ENCODE data around the gene TBC1D22A. TPM values are rescaled to one million over a fixed set of nuclear protein-coding genes. Genes with fewer than 3 reads are reported as not detected.

The TBC1D22A gene
- polyA plus RNA-seq, 1 donor from 2014 or later = 9.3 TPM

DNA sequence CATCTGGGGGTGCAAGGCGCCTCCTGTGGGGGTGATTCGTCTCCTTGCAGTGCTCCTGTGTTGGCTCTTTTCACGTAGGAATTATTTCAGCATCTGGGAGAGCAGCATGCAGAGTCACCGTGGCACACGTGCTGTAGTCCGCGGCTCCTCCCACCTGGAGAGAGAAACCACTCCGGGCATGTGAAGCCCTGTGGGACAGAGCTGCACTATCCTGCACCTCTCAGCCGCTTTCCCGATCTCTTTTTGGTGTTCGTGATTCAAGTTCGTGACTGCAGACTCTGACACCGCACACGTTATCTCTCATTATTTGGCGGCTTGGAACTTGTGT, 394.6 kb downstream of the TBC1D22A start:
- Histone ChIP-seq H3K9me3 (ENCODE audit: low read length) (no peaks in the 10 kb centered on the region), H3K9me2 (ENCODE audit: insufficient read depth, low read length) (no peaks in the 10 kb centered on the region), H2AFZ (ENCODE audit: low read depth, low read length) (no peak overlapping the region), H3K9ac (ENCODE audit: low read length) (no peak overlapping the region), H3F3A (ENCODE audit: insufficient read depth, low read length, poor library complexity, severe bottlenecking) (no peaks in the 10 kb centered on the region), H3K4me3 (ENCODE audit: low read length) (no peak overlapping the region), H3K27me3 (ENCODE audit: insufficient read depth, low read depth, low read length) (no peaks in the 10 kb centered on the region), H3K36me3 (ENCODE audit: insufficient read depth, low read length) (no peaks in the 10 kb centered on the region), H3K79me2 (replicated peaks; ENCODE audit: insufficient read depth, low read length) (no peaks in the 10 kb centered on the region), H3K4me2 (ENCODE audit: low read length) (no peak overlapping the region), H4K20me1 (ENCODE audit: insufficient read depth) (no peaks in the 10 kb centered on the region), H3K27ac (ENCODE audit: low read length) (no peak overlapping the region)
- TF ChIP-seq POLR2AphosphoS5 (IDR thresholded peaks at IDR 0.05) (no peak), SMC3 (conservative IDR thresholded peaks at IDR 0.05; ENCODE audit: poor library complexity) (no peak), TAF1 (IDR thresholded peaks at IDR 0.05; ENCODE audit: low read depth) (no peak), RAD21 (conservative IDR thresholded peaks at IDR 0.05) (no peak), EP300 (conservative IDR thresholded peaks at IDR 0.05; ENCODE audit: poor library complexity, severe bottlenecking) (no peak), MXI1 (conservative IDR thresholded peaks at IDR 0.05; ENCODE audit: poor library complexity, severe bottlenecking) (no peak), EZH2 (IDR thresholded peaks at IDR 0.05; ENCODE audit: borderline replicate concordance, insufficient read depth, low read length, poor library complexity, severe bottlenecking) (no peak), CTCF (IDR thresholded peaks at IDR 0.05; ENCODE audit: poor library complexity, severe bottlenecking) (no peak)
- TF ChIP-seq, protein P1, sequence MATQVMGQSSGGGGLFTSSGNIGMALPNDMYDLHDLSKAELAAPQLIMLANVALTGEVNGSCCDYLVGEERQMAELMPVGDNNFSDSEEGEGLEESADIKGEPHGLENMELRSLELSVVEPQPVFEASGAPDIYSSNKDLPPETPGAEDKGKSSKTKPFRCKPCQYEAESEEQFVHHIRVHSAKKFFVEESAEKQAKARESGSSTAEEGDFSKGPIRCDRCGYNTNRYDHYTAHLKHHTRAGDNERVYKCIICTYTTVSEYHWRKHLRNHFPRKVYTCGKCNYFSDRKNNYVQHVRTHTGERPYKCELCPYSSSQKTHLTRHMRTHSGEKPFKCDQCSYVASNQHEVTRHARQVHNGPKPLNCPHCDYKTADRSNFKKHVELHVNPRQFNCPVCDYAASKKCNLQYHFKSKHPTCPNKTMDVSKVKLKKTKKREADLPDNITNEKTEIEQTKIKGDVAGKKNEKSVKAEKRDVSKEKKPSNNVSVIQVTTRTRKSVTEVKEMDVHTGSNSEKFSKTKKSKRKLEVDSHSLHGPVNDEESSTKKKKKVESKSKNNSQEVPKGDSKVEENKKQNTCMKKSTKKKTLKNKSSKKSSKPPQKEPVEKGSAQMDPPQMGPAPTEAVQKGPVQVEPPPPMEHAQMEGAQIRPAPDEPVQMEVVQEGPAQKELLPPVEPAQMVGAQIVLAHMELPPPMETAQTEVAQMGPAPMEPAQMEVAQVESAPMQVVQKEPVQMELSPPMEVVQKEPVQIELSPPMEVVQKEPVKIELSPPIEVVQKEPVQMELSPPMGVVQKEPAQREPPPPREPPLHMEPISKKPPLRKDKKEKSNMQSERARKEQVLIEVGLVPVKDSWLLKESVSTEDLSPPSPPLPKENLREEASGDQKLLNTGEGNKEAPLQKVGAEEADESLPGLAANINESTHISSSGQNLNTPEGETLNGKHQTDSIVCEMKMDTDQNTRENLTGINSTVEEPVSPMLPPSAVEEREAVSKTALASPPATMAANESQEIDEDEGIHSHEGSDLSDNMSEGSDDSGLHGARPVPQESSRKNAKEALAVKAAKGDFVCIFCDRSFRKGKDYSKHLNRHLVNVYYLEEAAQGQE (IDR thresholded peaks at IDR 0.05; ENCODE audit: borderline replicate concordance) = no peak

- Histone ChIP-seq H3K36me3 (ENCODE audit: insufficient read depth, low read length) (no peaks in the 10 kb centered on the region), H3K9ac (ENCODE audit: low read length) (no peak overlapping the region), H3K9me3 (ENCODE audit: low read length) (no peaks in the 10 kb centered on the region), H3K4me3 (ENCODE audit: low read length) (no peak overlapping the region), H2AFZ (ENCODE audit: low read depth, low read length) (no peak overlapping the region), H3K27me3 (ENCODE audit: insufficient read depth, low read depth, low read length) (no peaks in the 10 kb centered on the region), H4K20me1 (ENCODE audit: insufficient read depth) (no peaks in the 10 kb centered on the region), H3K4me2 (ENCODE audit: low read length) (no peak overlapping the region), H3F3A (ENCODE audit: insufficient read depth, low read length, poor library complexity, severe bottlenecking) (no peaks in the 10 kb centered on the region), H3K79me2 (replicated peaks; ENCODE audit: insufficient read depth, low read length) (no peaks in the 10 kb centered on the region), H3K9me2 (ENCODE audit: insufficient read depth, low read length) (no peaks in the 10 kb centered on the region), H3K27ac (ENCODE audit: low read length) (no peak overlapping the region)
- TF ChIP-seq, protein P1 (IDR thresholded peaks at IDR 0.05; ENCODE audit: borderline replicate concordance) = no peak
- no peak for TF ChIP-seq RAD21 (conservative IDR thresholded peaks at IDR 0.05)
- no peak for TF ChIP-seq EZH2 (IDR thresholded peaks at IDR 0.05; ENCODE audit: borderline replicate concordance, insufficient read depth, low read length, poor library complexity, severe bottlenecking)
- TF ChIP-seq MXI1 (conservative IDR thresholded peaks at IDR 0.05; ENCODE audit: poor library complexity, severe bottlenecking) = no peak
- no peak for TF ChIP-seq SMC3 (conservative IDR thresholded peaks at IDR 0.05; ENCODE audit: poor library complexity)
- no peak for TF ChIP-seq CTCF (IDR thresholded peaks at IDR 0.05; ENCODE audit: poor library complexity, severe bottlenecking)
- no peak for TF ChIP-seq POLR2AphosphoS5 (IDR thresholded peaks at IDR 0.05)
- TF ChIP-seq TAF1 (IDR thresholded peaks at IDR 0.05; ENCODE audit: low read depth) = no peak
- TF ChIP-seq EP300 (conservative IDR thresholded peaks at IDR 0.05; ENCODE audit: poor library complexity, severe bottlenecking) = no peak
Observed at GRCh38 chr22:47157486-47158270, 395.2 kb downstream of the TBC1D22A start.
